H9 (cell line): ENCODE data around the gene PLD1. TPM values are rescaled to one million over a fixed set of nuclear protein-coding genes. Genes with fewer than 3 reads are reported as not detected.
A peak's percentile ranks its signal among the peaks of the same experiment; 100 is the strongest.

Experiments used
- DNase-seq: peaks from one replicate; pipeline ENCODE4 v3.0.0-alpha.2; 2017
- H2AFZ ChIP-seq: one replicate; pipeline ENCODE4 v1.6.1; 2013; ENCODE audit warnings: mild to moderate bottlenecking, low read length, control low read depth, moderate library complexity
- H2AK5ac ChIP-seq: 2 replicates; pipeline ENCODE4 v1.6.1; 2013; ENCODE audit warnings: low read length, control low read depth, mixed read lengths; ENCODE audit not compliant: insufficient read length
- H2BK120ac ChIP-seq: one replicate; pipeline ENCODE4 v1.6.1; 2013; ENCODE audit warnings: low read depth, mild to moderate bottlenecking, low read length, control low read depth, inconsistent platforms; ENCODE audit not compliant: poor library complexity, severe bottlenecking
- H2BK12ac ChIP-seq: 2 replicates; pipeline ENCODE4 v1.6.1; 2013; ENCODE audit warnings: low read length, control low read depth, mixed read lengths, low read depth; ENCODE audit not compliant: insufficient read length
- H2BK15ac ChIP-seq: 2 replicates; pipeline ENCODE4 v1.6.1; 2013; ENCODE audit warnings: low read depth, low read length, control low read depth
- H2BK20ac ChIP-seq: one replicate; pipeline ENCODE4 v1.6.1; 2013; ENCODE audit warnings: low read depth, mild to moderate bottlenecking, low read length, control low read depth, inconsistent platforms; ENCODE audit not compliant: poor library complexity, severe bottlenecking
- H2BK5ac ChIP-seq: 2 replicates; pipeline ENCODE4 v1.6.1; 2013; ENCODE audit warnings: low read length, control low read depth, mixed read lengths; ENCODE audit not compliant: insufficient read length
- H3K14ac ChIP-seq: 2 replicates; pipeline ENCODE4 v1.6.1; 2013; ENCODE audit warnings: low read length, control low read depth; ENCODE audit not compliant: insufficient read depth
- H3K18ac ChIP-seq: 2 replicates; pipeline ENCODE4 v1.6.1; 2013; ENCODE audit warnings: low read depth, mild to moderate bottlenecking, mixed read lengths, low read length, control low read depth; ENCODE audit not compliant: insufficient read length
- H3K23ac ChIP-seq: 2 replicates; pipeline ENCODE4 v1.6.1; 2013; ENCODE audit warnings: low read length, control low read depth, mixed read lengths, low read depth; ENCODE audit not compliant: insufficient read length
- H3K23me2 ChIP-seq: 2 replicates; pipeline ENCODE4 v1.6.1; 2013; ENCODE audit warnings: low read depth, mild to moderate bottlenecking, mixed read lengths, low read length, control low read depth; ENCODE audit not compliant: insufficient read length, poor library complexity, severe bottlenecking
- H3K27ac ChIP-seq: 2 replicates; pipeline ENCODE4 v1.5.1; 2013; ENCODE audit warnings: low read length, control low read depth, mixed read lengths, low read depth; ENCODE audit not compliant: insufficient read length
- H3K27me3 ChIP-seq: 2 replicates; pipeline ENCODE4 v1.6.1; 2013; ENCODE audit warnings: low read length, control low read depth, inconsistent platforms; ENCODE audit not compliant: insufficient read depth
- H3K4ac ChIP-seq: 2 replicates; pipeline ENCODE4 v1.6.1; 2013; ENCODE audit warnings: low read depth, mild to moderate bottlenecking, control low read depth, inconsistent platforms, low read length, moderate library complexity
- H3K4me1 ChIP-seq: 2 replicates; pipeline ENCODE4 v1.6.1; 2013; ENCODE audit warnings: low read length, control low read depth, inconsistent platforms; ENCODE audit not compliant: insufficient read depth
- H3K4me2 ChIP-seq: 2 replicates; pipeline ENCODE4 v1.6.1; 2013; ENCODE audit warnings: low read length, control low read depth, mixed read lengths; ENCODE audit not compliant: insufficient read length, insufficient read depth
- H3K56ac ChIP-seq: 2 replicates; pipeline ENCODE4 v1.6.1; 2013; ENCODE audit warnings: low read depth, mild to moderate bottlenecking, mixed read lengths, low read length, control low read depth; ENCODE audit not compliant: insufficient read length
- H3K79me1 ChIP-seq: 2 replicates; pipeline ENCODE4 v1.6.1; 2013; ENCODE audit warnings: low read depth, mild to moderate bottlenecking, moderate library complexity, low read length, control low read depth, inconsistent platforms; ENCODE audit not compliant: insufficient read depth, poor library complexity, severe bottlenecking
- H3K79me2 ChIP-seq: 2 replicates; pipeline ENCODE4 v1.6.1; 2013; ENCODE audit warnings: low read length, control low read depth, inconsistent platforms; ENCODE audit not compliant: insufficient read depth
- H3K9ac ChIP-seq: 2 replicates; pipeline ENCODE4 v1.6.1; 2013; ENCODE audit warnings: low read length, control low read depth, mixed read lengths; ENCODE audit not compliant: insufficient read length; ENCODE audit errors: extremely low read depth
- H3K9me3 ChIP-seq: one replicate; pipeline ENCODE4 v1.6.1; 2013; ENCODE audit warnings: low read depth, low read length, inconsistent platforms; ENCODE audit not compliant: control insufficient read depth
- H3T11ph ChIP-seq: one replicate; pipeline ENCODE4 v1.6.1; 2013; ENCODE audit warnings: mild to moderate bottlenecking, low read length, control low read depth, inconsistent platforms
- H4K20me1 ChIP-seq: one replicate; pipeline ENCODE4 v1.6.1; 2013; ENCODE audit not compliant: control insufficient read depth, insufficient read length, insufficient read depth
- H4K5ac ChIP-seq: 2 replicates; pipeline ENCODE4 v1.6.1; 2013; ENCODE audit warnings: low read depth, mild to moderate bottlenecking, mixed read lengths, low read length, control low read depth; ENCODE audit not compliant: insufficient read length
- H4K8ac ChIP-seq: replicated peaks from 2 replicates; pipeline ENCODE4 v1.6.1; 2013; ENCODE audit warnings: low read length, control low read depth, mixed read lengths, low read depth; ENCODE audit not compliant: insufficient read length
- H4K91ac ChIP-seq: 2 replicates; pipeline ENCODE4 v1.6.1; 2013; ENCODE audit warnings: low read depth, mild to moderate bottlenecking, moderate library complexity, mixed read lengths, low read length, control low read depth; ENCODE audit not compliant: insufficient read length
- H3K27ac Mint-ChIP-seq, 3 experiments: 2 replicates in 2 of 3; 3 replicates in 1 of 3; pipeline ENCODE4 v1.8.0; 2020 to 2021; ENCODE audit warnings: mixed read lengths in 3 of 3, mild to moderate bottlenecking in 1 of 3, moderate library complexity in 1 of 3
- H3K27me3 Mint-ChIP-seq: 2 replicates; pipeline ENCODE4 v1.8.0; 2021; ENCODE audit warnings: low read depth, mild to moderate bottlenecking, moderate library complexity, mixed read lengths
- H3K36me3 Mint-ChIP-seq, 3 experiments: 2 replicates in 2 of 3; 3 replicates in 1 of 3; pipeline ENCODE4 v1.8.0; 2020 to 2021; ENCODE audit warnings: low read depth in 3 of 3, mixed read lengths in 3 of 3; ENCODE audit not compliant: insufficient read depth in 1 of 3
- H3K4me1 Mint-ChIP-seq, 2 experiments: 2 replicates each; pipeline ENCODE4 v1.8.0; 2020; ENCODE audit warnings: mixed read lengths in 2 of 2
- H3K4me3 Mint-ChIP-seq, 2 experiments: 2 replicates in 1 of 2; 3 replicates in 1 of 2; pipeline ENCODE4 v1.8.0; 2020 to 2021; ENCODE audit warnings: mild to moderate bottlenecking in 2 of 2, mixed read lengths in 2 of 2, moderate library complexity in 1 of 2
- H3K9me3 Mint-ChIP-seq, 2 experiments: 2 replicates in 1 of 2; 3 replicates in 1 of 2; pipeline ENCODE4 v1.8.0; 2020; ENCODE audit warnings: mild to moderate bottlenecking in 2 of 2, mixed read lengths in 2 of 2, moderate library complexity in 1 of 2
- CTCF ChIP-seq: fragments of 200-600 bp; sonication (generic); conservative IDR thresholded peaks from 3 replicates; pipeline ENCODE4 v1.8.0; 2021; ENCODE audit warnings: antibody characterized with exemption, mild to moderate bottlenecking
- whole genome bisulfite sequencing: extraction: QIAGEN DNeasy Blood & Tissue Kit; methylation state at CpG from one replicate; pipeline ENCODE4 v1.1.7; 2013; ENCODE audit warnings: missing lambda C conversion rate, low lambda C conversion rate, mixed read lengths; ENCODE audit not compliant: insufficient read length; ENCODE audit errors: extremely low coverage; 5-methylcytosine and 5-hydroxymethylcytosine counted together
- total RNA-seq: library from RNA; stranded (reverse); gene quantifications from 2 replicates; pipeline ENCODE4 v1.2.1, GENCODE V29; 2021

The PLD1 gene
- total RNA-seq, 1 experiment from 2014 or later: 1.8 TPM

GRCh38 chr3:171677706-171678105 is 132.6 kb downstream of the PLD1 start:
- no peak overlapping the region for H3K4ac ChIP-seq
- no peaks in the 10 kb centered on the region for H3K4me1 ChIP-seq
- no peak overlapping the region for H2BK12ac ChIP-seq
- H3K56ac ChIP-seq: no peak overlapping the region
- no peaks in the 10 kb centered on the region for H4K20me1 ChIP-seq
- Mint-ChIP-seq H3K4me1 (peaks cover 0 to 5% of the 10 kb centered on the region in 2 experiments; a peak in 2 of 4 replicates), H3K27me3 (no peaks in the 10 kb centered on the region), H3K36me3 (no peaks in the 10 kb centered on the region), H3K9me3 (no peaks in the 10 kb centered on the region), H3K27ac (peak overlapping the region in 1 of 3 experiments; percentile 84; a peak in 1 of 7 replicates), H3K4me3 (no peak overlapping the region)
- no peak overlapping the region for H2BK15ac ChIP-seq
- H3K27ac ChIP-seq: no peak overlapping the region
- H3K9me3 ChIP-seq: no peaks in the 10 kb centered on the region
- no peak overlapping the region for H2BK20ac ChIP-seq
- DNase-seq: no peak
- no peak overlapping the region for H2BK5ac ChIP-seq
- no CpG with 5 or more reads among the region's 1 CpG for WGBS
- H2AK5ac ChIP-seq: no peak overlapping the region
- H3K79me2 ChIP-seq: no peaks in the 10 kb centered on the region
- no peak overlapping the region for H4K91ac ChIP-seq
- no peaks in the 10 kb centered on the region for H3K79me1 ChIP-seq
- no peak overlapping the region for H3K9ac ChIP-seq
- no peak overlapping the region for H3K18ac ChIP-seq
- H2AFZ ChIP-seq: no peak overlapping the region
- no peak overlapping the region for H3K14ac ChIP-seq
- no peak overlapping the region for H3K23ac ChIP-seq
- TF ChIP-seq CTCF: no peak
- no peak overlapping the region for H3K4me2 ChIP-seq
- no peaks in the 10 kb centered on the region for H3K23me2 ChIP-seq
- no peak overlapping the region for H4K8ac ChIP-seq
- no peak overlapping the region for H4K5ac ChIP-seq
- H3T11ph ChIP-seq: no peak overlapping the region
- H2BK120ac ChIP-seq: no peak overlapping the region
- H3K27me3 ChIP-seq: no peaks in the 10 kb centered on the region
